IPS DF 6.9 (cell line): ENCODE measurements around the gene PFKM.

Source experiments
- DNase-seq: peaks from one replicate; pipeline ENCODE4 v3.0.0-alpha.2; 2013; ENCODE audit warnings: low read depth, low spot score
- H3K27ac ChIP-seq: one replicate; pipeline ENCODE4 v1.5.1; 2013; ENCODE audit warnings: low read length, control low read depth
- H3K27me3 ChIP-seq: 2 replicates; pipeline ENCODE4 v1.6.1; 2013; ENCODE audit warnings: mild to moderate bottlenecking, low read length; ENCODE audit not compliant: control insufficient read depth, insufficient read depth
- H3K36me3 ChIP-seq: 2 replicates; pipeline ENCODE4 v1.6.1; 2013; ENCODE audit warnings: low read length; ENCODE audit not compliant: control insufficient read depth, insufficient read depth
- H3K4me1 ChIP-seq: 2 replicates; pipeline ENCODE4 v1.6.1; 2013; ENCODE audit warnings: low read length; ENCODE audit not compliant: control insufficient read depth, insufficient read depth
- H3K4me3 ChIP-seq: 2 replicates; pipeline ENCODE4 v1.5.1; 2013; ENCODE audit warnings: mild to moderate bottlenecking, low read length
- H3K9me3 ChIP-seq: 2 replicates; pipeline ENCODE4 v1.6.1; 2013; ENCODE audit warnings: low read length, inconsistent platforms; ENCODE audit not compliant: control insufficient read depth, insufficient read depth
- WGBS: extraction: QIAGEN DNeasy Blood & Tissue Kit; methylation state at CpG from one replicate; pipeline ENCODE4 v1.1.7; 2013; ENCODE audit warnings: mixed read lengths, missing lambda C conversion rate; ENCODE audit not compliant: insufficient read length, insufficient coverage; 5-methylcytosine and 5-hydroxymethylcytosine counted together

The PFKM gene

DNA sequence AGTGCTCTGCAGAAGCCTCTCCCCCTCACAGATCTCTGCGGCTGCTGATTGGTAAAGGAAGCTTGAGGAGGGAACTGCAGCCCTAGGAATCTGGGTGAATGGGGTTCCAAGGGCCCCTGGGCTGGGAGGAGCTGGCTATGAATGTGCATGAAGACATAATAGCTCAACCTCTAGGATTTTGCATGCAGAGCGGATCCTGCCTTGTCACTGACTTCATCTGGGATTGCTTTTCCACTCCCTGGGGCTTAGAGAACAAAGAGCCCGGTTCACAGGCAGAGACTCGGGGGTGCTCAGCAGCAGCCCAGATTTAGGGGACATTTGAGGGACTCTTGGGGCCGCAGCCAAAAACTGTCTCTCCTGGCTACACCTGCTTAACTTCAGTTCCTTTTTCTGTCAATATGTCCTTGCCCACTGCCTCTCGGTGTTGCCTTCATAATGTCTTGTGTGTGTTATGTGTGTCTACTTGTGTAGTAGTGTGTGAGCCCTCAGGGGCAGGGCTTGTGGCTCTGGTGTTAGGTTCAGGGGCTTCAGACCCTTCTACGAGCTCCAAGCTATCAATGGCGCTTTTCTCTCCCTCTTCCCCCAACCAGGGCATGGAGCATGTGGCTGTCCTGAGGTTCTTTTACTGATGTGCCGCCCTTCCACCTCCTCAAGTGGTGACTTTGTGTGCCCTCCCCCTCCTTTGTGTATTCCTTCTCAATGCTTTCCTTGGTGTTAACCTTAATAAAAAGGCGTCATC, 66.2 kb downstream of the PFKM start:
- Histone ChIP-seq H3K4me3 (no peak overlapping the region), H3K27ac (no peak overlapping the region), H3K27me3 (peaks cover 9% of the 10 kb centered on the region; the same call in 1 of the 2 replicates), H3K4me1 (peaks cover 3% of the 10 kb centered on the region; the same call in 1 of the 2 replicates), H3K36me3 (no peaks in the 10 kb centered on the region), H3K9me3 (no peaks in the 10 kb centered on the region)
- DNase-seq: no peak
- WGBS: no CpG with 5 or more reads among the region's 10 CpGs

GRCh38 chr12:48187916-48188695, 68.9 kb downstream of the PFKM start:
- Histone ChIP-seq H3K27ac (no peak overlapping the region), H3K9me3 (no peaks in the 10 kb centered on the region), H3K4me3 (no peak overlapping the region), H3K27me3 (peaks cover 9% of the 10 kb centered on the region; the same call in 1 of the 2 replicates), H3K36me3 (no peaks in the 10 kb centered on the region), H3K4me1 (peaks cover 3% of the 10 kb centered on the region; the same call in 1 of the 2 replicates)
- WGBS: no CpG with 5 or more reads among the region's 10 CpGs
- no peak for DNase-seq

- H3K27me3 ChIP-seq: peaks cover 3% of the 10 kb centered on the region; the same call in 1 of the 2 replicates
- no peak for DNase-seq
- no CpG with 5 or more reads among the region's 6 CpGs for WGBS
- peaks cover 3% of the 10 kb centered on the region; the same call in 1 of the 2 replicates for H3K4me1 ChIP-seq
- no peaks in the 10 kb centered on the region for H3K9me3 ChIP-seq
- no peak overlapping the region for H3K4me3 ChIP-seq
- no peak overlapping the region for H3K27ac ChIP-seq
- H3K36me3 ChIP-seq: no peaks in the 10 kb centered on the region
These were observed 70.4 kb downstream of the PFKM start for GRCh38 chr12:48189331-48190125.

DNA sequence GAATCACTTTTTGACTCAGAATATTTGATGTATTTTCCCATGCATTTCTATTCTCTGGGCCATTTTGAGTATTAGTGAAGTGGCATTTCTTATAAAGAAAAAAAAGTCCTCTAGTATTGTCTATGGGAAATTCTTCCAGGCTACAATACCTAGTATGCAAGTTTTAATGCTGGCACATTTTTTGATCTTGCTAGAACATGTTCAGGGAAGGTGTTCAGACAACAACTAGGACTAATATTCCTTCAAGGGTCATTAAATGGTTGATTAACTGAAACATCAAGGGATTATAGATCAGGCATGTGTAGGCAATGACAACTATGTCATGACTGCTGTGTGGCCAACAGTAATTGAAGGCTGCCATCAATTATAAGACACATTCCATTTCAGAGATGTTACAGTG, 71.9 kb downstream of the PFKM start:
- H3K4me1 ChIP-seq: no peaks in the 10 kb centered on the region
- no peaks in the 10 kb centered on the region for H3K9me3 ChIP-seq
- H3K36me3 ChIP-seq: no peaks in the 10 kb centered on the region
- H3K4me3 ChIP-seq: no peak overlapping the region
- no peak overlapping the region for H3K27ac ChIP-seq
- H3K27me3 ChIP-seq: no peaks in the 10 kb centered on the region
- no peak for DNase-seq

GRCh38 chr12:48192861-48193260, 73.7 kb downstream of the PFKM start:
- Histone ChIP-seq H3K27me3 (no peaks in the 10 kb centered on the region), H3K9me3 (no peaks in the 10 kb centered on the region), H3K36me3 (no peaks in the 10 kb centered on the region), H3K4me1 (no peaks in the 10 kb centered on the region), H3K4me3 (no peak overlapping the region), H3K27ac (no peak overlapping the region)
- no peak for DNase-seq
- no CpG with 5 or more reads among the region's 1 CpG for whole genome bisulfite sequencing

DNA sequence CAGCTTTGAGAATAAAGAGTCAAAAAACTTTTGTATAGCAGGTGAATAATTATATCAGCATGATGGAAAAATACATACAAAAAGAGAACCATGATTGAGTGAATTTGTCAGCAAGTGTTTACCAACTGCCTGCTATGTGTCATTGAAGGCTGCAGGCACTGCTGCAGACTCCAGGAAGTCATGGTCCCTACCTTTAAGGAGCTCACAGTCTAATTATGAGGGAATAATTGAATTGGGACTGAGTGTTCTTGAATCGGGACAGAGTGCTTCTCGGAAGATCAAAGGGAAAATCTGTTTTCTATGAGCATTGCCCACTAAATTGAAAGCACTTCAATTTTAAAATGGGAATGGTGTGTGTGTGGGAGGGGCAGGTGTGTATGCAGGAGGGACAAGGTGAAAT, 74.5 kb downstream of the PFKM start:
- DNase-seq: no peak
- whole genome bisulfite sequencing: no CpG with 5 or more reads among the region's 2 CpGs

GRCh38 chr12:48194799-48195201, 75.6 kb downstream of the PFKM start:
- no peak overlapping the region for H3K4me3 ChIP-seq
- no CpG with 5 or more reads among the region's 1 CpG for WGBS
- no peaks in the 10 kb centered on the region for H3K36me3 ChIP-seq
- no peaks in the 10 kb centered on the region for H3K9me3 ChIP-seq
- H3K4me1 ChIP-seq: no peaks in the 10 kb centered on the region
- H3K27ac ChIP-seq: no peak overlapping the region
- DNase-seq: no peak
- H3K27me3 ChIP-seq: no peaks in the 10 kb centered on the region; the same call in 1 of the 2 replicates

More for the DNA sequence above, 74.5 kb downstream of the PFKM start:
- Histone ChIP-seq H3K27ac (no peak overlapping the region), H3K4me3 (no peak overlapping the region), H3K9me3 (no peaks in the 10 kb centered on the region), H3K36me3 (no peaks in the 10 kb centered on the region), H3K4me1 (no peaks in the 10 kb centered on the region), H3K27me3 (no peaks in the 10 kb centered on the region)
